Progenitor cell of endocrine pancreas (in vitro differentiated cells): Measurements from ENCODE around the gene OR2A2. TPM values are rescaled to one million over a fixed set of nuclear protein-coding genes. Genes with fewer than 3 reads are reported as not detected.

ENCODE experiments used
- DNase-seq: peaks from one replicate; pipeline ENCODE4 v3.0.0; 2021; ENCODE audit warnings: low spot score; ENCODE audit not compliant: unreplicated experiment
- H3K27ac Mint-ChIP-seq: 2 replicates; pipeline ENCODE4 v1.8.0; 2021; ENCODE audit warnings: mild to moderate bottlenecking, moderate library complexity, mixed read lengths
- H3K27me3 Mint-ChIP-seq: 2 replicates; pipeline ENCODE4 v1.8.0; 2021; ENCODE audit warnings: mixed read lengths
- H3K36me3 Mint-ChIP-seq: 2 replicates; pipeline ENCODE4 v1.8.0; 2022; ENCODE audit warnings: mixed read lengths; ENCODE audit not compliant: insufficient read depth
- H3K4me1 Mint-ChIP-seq: 2 replicates; pipeline ENCODE4 v1.8.0; 2021; ENCODE audit warnings: low read depth, mixed read lengths
- H3K4me3 Mint-ChIP-seq: 2 replicates; pipeline ENCODE4 v1.8.0; 2021; ENCODE audit warnings: low read depth, mild to moderate bottlenecking, moderate library complexity, mixed read lengths
- H3K9me3 Mint-ChIP-seq: 2 replicates; pipeline ENCODE4 v1.8.0; 2021; ENCODE audit warnings: low read depth, mixed read lengths
- total RNA-seq: library from RNA; stranded (reverse); gene quantifications from 2 replicates; pipeline ENCODE4 v1.2.1, GENCODE V29; 2021
- TF ChIP-seq, protein P1 (sequence below): fragments of 200-600 bp; sonication (generic); IDR thresholded peaks from one replicate; pipeline ENCODE4 v1.5.0; 2021; ENCODE audit warnings: antibody characterized with exemption, mild to moderate bottlenecking; ENCODE audit not compliant: unreplicated experiment

Gene OR2A2
- total RNA-seq, 1 donor from 2014 or later, result not detected

GRCh38 chr7:144100607-144101006, 8.8 kb upstream of the OR2A2 start:
- DNase-seq, result no peak
- TF ChIP-seq, protein P1, sequence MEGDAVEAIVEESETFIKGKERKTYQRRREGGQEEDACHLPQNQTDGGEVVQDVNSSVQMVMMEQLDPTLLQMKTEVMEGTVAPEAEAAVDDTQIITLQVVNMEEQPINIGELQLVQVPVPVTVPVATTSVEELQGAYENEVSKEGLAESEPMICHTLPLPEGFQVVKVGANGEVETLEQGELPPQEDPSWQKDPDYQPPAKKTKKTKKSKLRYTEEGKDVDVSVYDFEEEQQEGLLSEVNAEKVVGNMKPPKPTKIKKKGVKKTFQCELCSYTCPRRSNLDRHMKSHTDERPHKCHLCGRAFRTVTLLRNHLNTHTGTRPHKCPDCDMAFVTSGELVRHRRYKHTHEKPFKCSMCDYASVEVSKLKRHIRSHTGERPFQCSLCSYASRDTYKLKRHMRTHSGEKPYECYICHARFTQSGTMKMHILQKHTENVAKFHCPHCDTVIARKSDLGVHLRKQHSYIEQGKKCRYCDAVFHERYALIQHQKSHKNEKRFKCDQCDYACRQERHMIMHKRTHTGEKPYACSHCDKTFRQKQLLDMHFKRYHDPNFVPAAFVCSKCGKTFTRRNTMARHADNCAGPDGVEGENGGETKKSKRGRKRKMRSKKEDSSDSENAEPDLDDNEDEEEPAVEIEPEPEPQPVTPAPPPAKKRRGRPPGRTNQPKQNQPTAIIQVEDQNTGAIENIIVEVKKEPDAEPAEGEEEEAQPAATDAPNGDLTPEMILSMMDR, result no peak
- Mint-ChIP-seq H3K4me3 (no peak overlapping the region), H3K36me3 (no peaks in the 10 kb centered on the region), H3K9me3 (no peaks in the 10 kb centered on the region), H3K4me1 (no peaks in the 10 kb centered on the region), H3K27ac (no peak overlapping the region), H3K27me3 (no peaks in the 10 kb centered on the region)

GRCh38 chr7:144102041-144102440, 7.3 kb upstream of the OR2A2 start:
- no peak for DNase-seq
- H3K36me3 Mint-ChIP-seq, result no peaks in the 10 kb centered on the region
- H3K9me3 Mint-ChIP-seq, result no peaks in the 10 kb centered on the region
- H3K4me3 Mint-ChIP-seq, result no peak overlapping the region
- TF ChIP-seq, protein P1, result no peak
- H3K27ac Mint-ChIP-seq, result no peak overlapping the region
- no peaks in the 10 kb centered on the region for H3K4me1 Mint-ChIP-seq
- no peaks in the 10 kb centered on the region for H3K27me3 Mint-ChIP-seq

- no peaks in the 10 kb centered on the region for H3K4me1 Mint-ChIP-seq
Observed at GRCh38 chr7:144105211-144105610, 4.2 kb upstream of the OR2A2 start.

DNA sequence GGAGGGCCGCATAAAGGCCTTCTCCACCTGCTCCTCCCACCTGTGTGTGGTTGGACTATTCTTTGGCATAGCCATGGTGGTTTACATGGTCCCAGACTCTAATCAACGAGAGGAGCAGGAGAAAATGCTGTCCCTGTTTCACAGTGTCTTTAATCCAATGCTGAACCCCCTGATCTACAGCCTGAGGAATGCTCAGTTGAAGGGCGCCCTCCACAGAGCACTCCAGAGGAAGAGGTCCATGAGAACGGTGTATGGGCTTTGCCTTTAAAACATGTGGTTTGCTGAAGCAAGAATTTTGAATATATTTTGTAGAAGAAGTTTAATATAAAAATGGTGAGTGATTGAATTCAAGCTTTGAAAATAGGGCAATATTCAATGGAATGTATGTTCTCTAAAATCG, 889 bp downstream of the OR2A2 start:
- Mint-ChIP-seq H3K4me3 (no peak overlapping the region), H3K27me3 (no peaks in the 10 kb centered on the region), H3K27ac (no peak overlapping the region), H3K36me3 (no peaks in the 10 kb centered on the region), H3K4me1 (no peaks in the 10 kb centered on the region), H3K9me3 (no peaks in the 10 kb centered on the region)
- TF ChIP-seq, protein P1, result no peak
- no peak for DNase-seq

More at GRCh38 chr7:144105211-144105610, 4.2 kb upstream of the OR2A2 start:
- Mint-ChIP-seq H3K36me3 (no peaks in the 10 kb centered on the region), H3K27ac (no peak overlapping the region), H3K9me3 (no peaks in the 10 kb centered on the region), H3K27me3 (no peaks in the 10 kb centered on the region), H3K4me3 (no peak overlapping the region)
- DNase-seq, result no peak
- TF ChIP-seq, protein P1, result no peak

- Mint-ChIP-seq H3K36me3 (no peaks in the 10 kb centered on the region), H3K27ac (no peak overlapping the region)
Observed at GRCh38 chr7:144113651-144114050, 4.3 kb downstream of the OR2A2 start.

More at GRCh38 chr7:144113651-144114050, 4.3 kb downstream of the OR2A2 start:
- H3K4me1 Mint-ChIP-seq, result no peaks in the 10 kb centered on the region
- H3K4me3 Mint-ChIP-seq, result no peak overlapping the region
- TF ChIP-seq, protein P1, result no peak
- no peaks in the 10 kb centered on the region for H3K9me3 Mint-ChIP-seq
- DNase-seq, result no peak
- no peaks in the 10 kb centered on the region for H3K27me3 Mint-ChIP-seq
